NB4 (cell line): ENCODE measurements around the gene CCT4.

Source experiments
- CTCF ChIP-seq: IDR thresholded peaks from one replicate; pipeline ENCODE4 v1.5.1; 2012; ENCODE audit warnings: low read depth, low read length
- POLR2A ChIP-seq: IDR thresholded peaks from 2 replicates; pipeline ENCODE4 v1.6.1; 2011; ENCODE audit warnings: mild to moderate bottlenecking; ENCODE audit not compliant: insufficient read length; ENCODE audit errors: extremely low read depth
- TF ChIP-seq, protein P1 (sequence below): IDR thresholded peaks from 2 replicates; pipeline ENCODE4 v1.6.1; 2011; ENCODE audit warnings: low read depth, low read length

- TF ChIP-seq POLR2A (no peak), CTCF (no peak)
- TF ChIP-seq, protein P1, sequence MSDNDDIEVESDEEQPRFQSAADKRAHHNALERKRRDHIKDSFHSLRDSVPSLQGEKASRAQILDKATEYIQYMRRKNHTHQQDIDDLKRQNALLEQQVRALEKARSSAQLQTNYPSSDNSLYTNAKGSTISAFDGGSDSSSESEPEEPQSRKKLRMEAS, result no peak
Measured at GRCh38 chr2:61906186-61906470, 17.7 kb upstream of the CCT4 start.
